GM18858 (cell line): ENCODE measurements around the gene TESK2.

Experiments used
- ATAC-seq: cut with Tn5 transposase; IDR thresholded peaks from one replicate; pipeline ENCODE4 v1.9.1; 2021; ENCODE audit not compliant: unreplicated experiment

The TESK2 gene

GRCh38 chr1:45314266-45314665 is 176.7 kb downstream of the TESK2 start:
- no peak for ATAC-seq

DNA sequence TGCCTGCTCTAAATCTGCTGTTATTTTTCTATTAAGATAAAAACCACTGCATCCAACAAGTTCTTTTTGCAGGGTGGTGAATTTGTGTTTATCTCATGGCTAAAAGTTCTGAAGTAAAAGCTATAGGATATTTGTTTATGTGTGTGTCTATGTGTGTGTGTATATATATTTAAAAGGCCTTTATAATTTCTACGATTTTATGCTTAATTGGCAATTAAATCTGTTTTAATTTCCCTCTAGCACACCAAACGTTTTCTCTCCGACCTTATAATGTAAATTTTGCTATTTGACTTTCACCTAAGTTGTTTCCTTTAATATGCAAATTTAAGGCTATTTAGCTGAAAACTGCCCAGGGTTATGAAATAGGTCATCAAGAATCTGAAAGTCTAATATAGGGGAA is 184.1 kb downstream of the TESK2 start:
- no peak for ATAC-seq

GRCh38 chr1:45306319-45306718 is 184.6 kb downstream of the TESK2 start:
- no peak for ATAC-seq

- ATAC-seq = no peak
Measured at GRCh38 chr1:45305231-45305630, 185.7 kb downstream of the TESK2 start.

- no peak for ATAC-seq
Measured at GRCh38 chr1:45304311-45305081, 186.5 kb downstream of the TESK2 start.

DNA sequence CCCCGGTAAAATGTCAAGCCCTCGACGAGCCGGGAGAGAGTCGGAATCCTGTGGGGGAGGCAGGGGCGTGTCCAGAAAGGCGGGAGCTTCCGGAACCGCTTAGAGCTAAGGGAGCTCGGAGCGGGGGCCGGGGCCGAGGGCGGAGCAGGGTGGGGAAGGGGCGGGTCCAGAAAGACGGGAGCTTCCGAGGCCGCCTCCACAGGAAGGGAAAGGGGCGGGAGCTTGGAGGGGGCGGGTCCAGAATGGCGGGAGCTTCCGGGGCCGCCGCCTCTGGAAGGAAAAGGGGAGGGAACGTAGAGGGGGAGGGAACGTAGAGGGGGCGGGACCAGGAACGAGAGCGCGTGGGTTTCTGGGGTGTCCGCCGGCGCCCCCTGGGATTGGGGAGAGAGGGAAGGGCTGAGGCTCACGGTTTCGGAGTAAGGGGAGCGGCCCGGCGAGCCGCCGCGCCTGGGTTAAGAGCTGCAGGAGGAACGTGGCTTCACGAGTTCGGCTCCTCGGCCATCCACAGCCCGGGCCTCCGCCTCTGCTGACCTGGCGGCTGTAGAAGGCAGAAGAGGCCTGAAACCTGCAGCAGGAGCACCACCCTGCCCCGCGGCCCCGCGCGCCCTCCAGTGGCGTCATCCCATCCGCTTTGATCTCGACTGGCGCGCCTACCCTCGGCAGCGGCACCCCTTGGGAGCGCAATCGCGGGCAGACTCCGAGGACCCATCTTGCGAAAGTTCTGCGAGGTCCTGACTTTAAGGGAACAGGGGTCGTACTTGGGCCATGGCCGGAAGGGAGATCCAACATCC is 187.2 kb downstream of the TESK2 start:
- peak; percentile 45 for ATAC-seq

- no peak for ATAC-seq
Measured at GRCh38 chr1:45302505-45303150, 188.3 kb downstream of the TESK2 start.

DNA sequence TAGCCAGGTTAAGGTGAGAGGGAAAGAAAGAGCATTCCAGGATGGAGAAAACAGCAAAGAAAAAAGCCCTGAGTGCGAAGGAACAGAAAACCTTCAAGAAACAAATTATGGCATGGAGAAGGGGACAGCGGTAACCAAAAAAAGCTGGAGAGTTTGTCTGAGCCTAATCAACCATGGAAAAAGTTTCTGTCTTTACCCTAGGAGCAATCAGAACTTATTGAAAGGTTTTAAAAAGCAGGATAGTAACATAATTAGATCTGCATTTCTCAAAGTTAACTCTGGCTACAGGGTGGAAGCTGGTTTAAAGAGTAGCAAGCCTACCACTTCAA is 190.3 kb downstream of the TESK2 start:
- ATAC-seq = no peak

DNA sequence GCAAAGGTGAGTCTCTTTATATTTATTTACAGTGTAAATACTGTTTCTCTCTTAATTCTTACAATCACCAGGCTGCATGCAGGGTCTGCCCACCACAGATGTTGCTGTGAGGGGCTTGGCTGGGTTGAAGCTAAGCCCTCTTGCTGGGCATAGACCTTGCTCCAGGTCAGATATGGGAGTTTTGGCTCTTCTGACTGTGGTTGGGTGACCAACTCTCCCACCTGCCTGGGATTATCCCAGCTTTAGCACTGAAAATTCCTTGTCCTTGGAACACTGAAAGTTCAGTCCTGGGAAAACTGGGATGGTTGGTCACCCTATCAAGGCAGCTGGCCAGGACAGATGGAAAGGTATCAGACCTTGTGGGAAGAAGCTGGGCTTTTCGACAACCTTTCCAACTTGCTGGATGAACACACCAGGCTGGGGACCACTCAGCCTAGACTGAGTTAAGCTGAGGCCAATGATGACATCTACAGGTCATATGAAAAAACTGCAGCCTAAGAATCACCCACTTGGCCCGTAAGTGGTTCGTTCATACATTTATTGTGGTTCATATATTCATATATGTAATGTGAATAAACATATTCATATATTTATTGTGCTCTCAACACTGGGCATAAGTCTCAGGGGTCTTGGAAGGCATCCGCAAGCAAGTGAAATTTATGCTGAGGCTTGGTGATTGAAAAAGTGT is 190.8 kb downstream of the TESK2 start:
- ATAC-seq = no peak

DNA sequence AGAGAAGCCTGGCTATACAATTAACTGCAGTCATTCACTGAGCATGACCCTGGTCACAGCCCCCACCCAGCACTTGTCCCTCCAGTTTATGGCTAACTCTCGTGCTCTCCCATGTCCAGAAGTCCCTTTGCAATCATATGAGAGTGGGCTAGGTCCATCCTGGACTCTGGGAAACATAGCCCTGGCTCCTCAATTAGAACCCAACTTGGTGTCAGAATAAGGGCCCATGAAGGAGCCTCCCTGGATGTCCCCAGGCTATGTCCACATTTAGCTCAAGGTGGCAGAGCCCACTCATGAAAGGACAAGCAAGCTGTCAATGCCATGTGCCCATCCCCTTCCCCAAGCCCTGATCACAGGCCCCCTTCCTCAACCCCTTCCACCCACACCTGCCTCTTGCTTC is 191.7 kb downstream of the TESK2 start:
- ATAC-seq = no peak

- ATAC-seq = no peak
Measured at GRCh38 chr1:45297666-45298356, 193.2 kb downstream of the TESK2 start.
